ENCODE data around the gene NXNL1.

NXNL1 gene

GRCh38 chr19:17469092-17469480 is 8.4 kb upstream of the NXNL1 start:
- no peaks in the 10 kb centered on the region for H3K36me3 ChIP-seq (ENCODE audit: control insufficient read depth in 2 of 2, insufficient read depth in 1 of 2, low read length in 2 of 2)
- CTCF ChIA-PET = interaction anchor here (0.8 to 5.5 kb wide), 3 partner anchors 16 to 48 kb away, joined by 4 to 53 read pairs (median 4); no protein-coding TSS in a partner anchor

DNA sequence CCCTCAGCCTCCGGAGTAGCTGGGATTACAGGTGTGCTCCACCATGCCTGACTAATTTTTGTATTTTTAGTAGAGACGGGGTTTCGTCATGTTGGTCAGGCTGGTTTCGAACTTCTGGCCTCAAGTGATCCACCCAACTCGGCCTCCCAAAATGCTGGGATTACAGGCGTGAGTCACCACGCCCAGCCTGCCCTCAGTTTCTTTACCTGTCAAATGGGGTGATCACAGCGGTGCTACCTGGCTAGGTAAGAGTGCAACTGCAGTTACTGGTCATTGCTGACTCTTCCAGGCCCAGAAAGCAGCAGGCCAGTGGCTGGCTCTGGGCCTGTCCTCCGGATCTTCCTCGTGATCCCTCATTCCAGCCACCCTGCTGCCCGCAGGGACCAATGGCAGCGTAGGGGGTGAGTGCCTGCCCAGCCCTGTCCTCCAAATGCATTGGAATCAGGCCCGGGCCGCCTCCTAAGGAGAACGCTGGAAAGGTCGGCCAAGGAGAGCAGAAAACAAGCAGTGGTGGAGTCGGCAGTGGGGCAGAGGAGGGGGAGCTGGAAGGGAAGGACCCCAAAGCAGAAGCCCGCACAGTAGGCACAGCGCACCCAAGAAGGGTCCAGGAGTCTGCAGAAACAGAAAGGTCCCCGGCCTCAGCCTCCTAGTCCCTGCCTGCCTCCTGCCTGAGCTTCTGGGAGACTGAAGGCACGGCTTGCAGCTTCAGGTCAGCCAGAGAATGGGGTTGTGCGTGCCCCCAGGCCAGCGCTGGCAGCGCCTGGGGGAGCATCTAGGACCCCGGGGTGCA is 7.8 kb upstream of the NXNL1 start:
- TF ChIP-seq KLF9 (tag by site-specific recombination; IDR thresholded peaks at IDR 0.05; ENCODE audit: low read depth) (no peak), HOXC10 (CRISPR knock-in tag; IDR thresholded peaks at IDR 0.05) (no peak), ZNF394 (tag by site-specific recombination; IDR thresholded peaks at IDR 0.05; ENCODE audit: borderline replicate concordance) (0 out of 2 replicates have a peak, but pooled peaks have one; percentile 26), ZNF776 (tag by site-specific recombination; IDR thresholded peaks at IDR 0.05; ENCODE audit: borderline replicate concordance) (no peak), ZNF501 (tag by site-specific recombination; IDR thresholded peaks at IDR 0.05) (no peak)
- Histone ChIP-seq H3K27ac (ENCODE audit: extremely low read depth, low read depth, low read length) (no peak overlapping the region), H3K9me3 (ENCODE audit: control insufficient read depth, insufficient read depth, low read depth, low read length) (no peaks in the 10 kb centered on the region), H3K4me3 (ENCODE audit: low read depth, low read length) (no peak overlapping the region), H3K36me3 (ENCODE audit: control insufficient read depth in 2 of 2, insufficient read depth in 1 of 2, low read length in 2 of 2) (no peaks in the 10 kb centered on the region), H3K4me1 (ENCODE audit: control insufficient read depth, insufficient read depth, low read length) (peaks cover 6% of the 10 kb centered on the region; the same call in 1 of the 2 replicates)
- ChIA-PET POLR2A (interaction anchor here (0.6 to 1.1 kb wide), 2 partner anchors 29 to 49 kb away, joined by 3 to 4 read pairs; partner anchors contain the start of gene MVB12A), CTCF (interaction anchor here (0.7 to 5.5 kb wide), 5 partner anchors 16 to 83 kb away, joined by 3 to 53 read pairs (median 4); no protein-coding TSS in a partner anchor)

More at GRCh38 chr19:17469092-17469480, 8.4 kb upstream of the NXNL1 start:
- TF ChIP-seq ZSCAN16 (tag by site-specific recombination; IDR thresholded peaks at IDR 0.05) (peak; percentile 64; the same call in 1 of the 2 replicates), PRDM10 (tag by site-specific recombination; IDR thresholded peaks at IDR 0.05) (peak; percentile 6), SP7 (tag by site-specific recombination; IDR thresholded peaks at IDR 0.05) (0 out of 2 replicates have a peak, but pooled peaks have one; percentile 12), ZNF335 (tag by site-specific recombination; conservative IDR thresholded peaks at IDR 0.05) (peak; percentile 69), EGR2 (tag by site-specific recombination; IDR thresholded peaks at IDR 0.05; ENCODE audit: low read depth) (peak; percentile 58), ZNF624 (tag by site-specific recombination; IDR thresholded peaks at IDR 0.05) (no peak), KLF16 (tag by site-specific recombination; IDR thresholded peaks at IDR 0.05) (no peak), ZNF174 (tag by site-specific recombination; IDR thresholded peaks at IDR 0.05) (no peak), KLF1 (tag by site-specific recombination; IDR thresholded peaks at IDR 0.05) (peak; percentile 76; the same call in 1 of the 2 replicates), ZBTB48 (tag by site-specific recombination; IDR thresholded peaks at IDR 0.05) (0 out of 2 replicates have a peak, but pooled peaks have one; percentile 58), ZFHX2 (tag by site-specific recombination; conservative IDR thresholded peaks at IDR 0.05) (peak; percentile 66), ZBTB17 (tag by site-specific recombination; IDR thresholded peaks at IDR 0.05) (0 out of 2 replicates have a peak, but pooled peaks have one; percentile 12), ZBTB20 (tag by site-specific recombination; IDR thresholded peaks at IDR 0.05) (peak; percentile 99), ZXDB (tag by site-specific recombination; IDR thresholded peaks at IDR 0.05) (0 out of 2 replicates have a peak, but pooled peaks have one; percentile 14)
- TF ChIP-seq, protein P1, sequence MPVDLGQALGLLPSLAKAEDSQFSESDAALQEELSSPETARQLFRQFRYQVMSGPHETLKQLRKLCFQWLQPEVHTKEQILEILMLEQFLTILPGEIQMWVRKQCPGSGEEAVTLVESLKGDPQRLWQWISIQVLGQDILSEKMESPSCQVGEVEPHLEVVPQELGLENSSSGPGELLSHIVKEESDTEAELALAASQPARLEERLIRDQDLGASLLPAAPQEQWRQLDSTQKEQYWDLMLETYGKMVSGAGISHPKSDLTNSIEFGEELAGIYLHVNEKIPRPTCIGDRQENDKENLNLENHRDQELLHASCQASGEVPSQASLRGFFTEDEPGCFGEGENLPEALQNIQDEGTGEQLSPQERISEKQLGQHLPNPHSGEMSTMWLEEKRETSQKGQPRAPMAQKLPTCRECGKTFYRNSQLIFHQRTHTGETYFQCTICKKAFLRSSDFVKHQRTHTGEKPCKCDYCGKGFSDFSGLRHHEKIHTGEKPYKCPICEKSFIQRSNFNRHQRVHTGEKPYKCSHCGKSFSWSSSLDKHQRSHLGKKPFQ (tag by site-specific recombination; IDR thresholded peaks at IDR 0.05) = peak; percentile 47; the same call in 1 of the 2 replicates
- no peak overlapping the region for H3K27ac ChIP-seq (ENCODE audit: extremely low read depth, low read depth, low read length)
- peaks cover 6% of the 10 kb centered on the region; the same call in 1 of the 2 replicates for H3K4me1 ChIP-seq (ENCODE audit: control insufficient read depth, insufficient read depth, low read length)
- H3K9me3 ChIP-seq (ENCODE audit: control insufficient read depth, insufficient read depth, low read depth, low read length) = no peaks in the 10 kb centered on the region
- POLR2A ChIA-PET = interaction anchor here (1.1 kb wide), 1 partner anchor 49 kb away, joined by 4 read pairs; the partner anchor contains the start of gene MVB12A
- peak overlapping the region; percentile 58 for H3K4me3 ChIP-seq (ENCODE audit: low read depth, low read length)

All from HEK293 (cell line).